Esophagus muscularis mucosa (tissue), 4 donors: ENCODE results near the gene ITPRIPL2.

ENCODE experiments used
- EP300 ChIP-seq: sonication (generic); formaldehyde crosslinking; IDR thresholded peaks from one replicate; pipeline ENCODE4 v1.6.1; 2017; ENCODE audit warnings: antibody characterized with exemption
- POLR2A ChIP-seq: fragments of 450-650 bp; IDR thresholded peaks from one replicate; pipeline ENCODE4 v1.6.1; 2017; ENCODE audit warnings: antibody characterized with exemption, moderate library complexity, mild to moderate bottlenecking, low read depth
- TF ChIP-seq, protein P1 (sequence below), 3 experiments: fragments of 200-600 bp in 2 of 3; fragments of 450-650 bp in 1 of 3; sonication (generic) in 2 of 3; IDR thresholded peaks; one replicate each; pipeline ENCODE4 v1.5.1; 2017 to 2019; ENCODE audit warnings: antibody characterized with exemption in 3 of 3, mild to moderate bottlenecking in 2 of 3, moderate library complexity in 1 of 3

DNA sequence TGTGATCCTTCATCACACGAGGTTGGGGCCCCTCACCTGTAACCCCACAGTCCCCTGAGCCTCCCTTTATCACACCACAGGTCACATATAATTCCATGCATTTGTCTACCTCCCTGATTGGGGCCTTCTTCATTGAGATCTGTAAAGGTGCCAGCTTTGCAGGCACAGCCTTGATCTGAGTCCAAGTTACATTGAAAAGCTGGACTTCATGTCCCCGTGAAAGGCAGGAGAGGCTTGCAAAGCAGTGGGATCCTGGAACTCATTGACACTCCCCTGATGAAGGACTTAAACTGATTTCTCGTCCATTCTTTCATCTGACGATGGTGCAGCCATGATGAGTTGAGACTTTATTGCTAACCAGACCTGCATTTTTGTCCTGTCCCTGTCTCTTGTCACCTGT is 50.5 kb downstream of the ITPRIPL2 start:
- no peak for TF ChIP-seq POLR2A
- TF ChIP-seq, protein P1, sequence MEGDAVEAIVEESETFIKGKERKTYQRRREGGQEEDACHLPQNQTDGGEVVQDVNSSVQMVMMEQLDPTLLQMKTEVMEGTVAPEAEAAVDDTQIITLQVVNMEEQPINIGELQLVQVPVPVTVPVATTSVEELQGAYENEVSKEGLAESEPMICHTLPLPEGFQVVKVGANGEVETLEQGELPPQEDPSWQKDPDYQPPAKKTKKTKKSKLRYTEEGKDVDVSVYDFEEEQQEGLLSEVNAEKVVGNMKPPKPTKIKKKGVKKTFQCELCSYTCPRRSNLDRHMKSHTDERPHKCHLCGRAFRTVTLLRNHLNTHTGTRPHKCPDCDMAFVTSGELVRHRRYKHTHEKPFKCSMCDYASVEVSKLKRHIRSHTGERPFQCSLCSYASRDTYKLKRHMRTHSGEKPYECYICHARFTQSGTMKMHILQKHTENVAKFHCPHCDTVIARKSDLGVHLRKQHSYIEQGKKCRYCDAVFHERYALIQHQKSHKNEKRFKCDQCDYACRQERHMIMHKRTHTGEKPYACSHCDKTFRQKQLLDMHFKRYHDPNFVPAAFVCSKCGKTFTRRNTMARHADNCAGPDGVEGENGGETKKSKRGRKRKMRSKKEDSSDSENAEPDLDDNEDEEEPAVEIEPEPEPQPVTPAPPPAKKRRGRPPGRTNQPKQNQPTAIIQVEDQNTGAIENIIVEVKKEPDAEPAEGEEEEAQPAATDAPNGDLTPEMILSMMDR (IDR thresholded peaks at IDR 0.05): no peak
- no peak for TF ChIP-seq EP300
